ENCODE results near the gene ZNF526.
A peak's percentile ranks its signal among the peaks of the same experiment; 100 is the strongest.

Gene ZNF526

DNA sequence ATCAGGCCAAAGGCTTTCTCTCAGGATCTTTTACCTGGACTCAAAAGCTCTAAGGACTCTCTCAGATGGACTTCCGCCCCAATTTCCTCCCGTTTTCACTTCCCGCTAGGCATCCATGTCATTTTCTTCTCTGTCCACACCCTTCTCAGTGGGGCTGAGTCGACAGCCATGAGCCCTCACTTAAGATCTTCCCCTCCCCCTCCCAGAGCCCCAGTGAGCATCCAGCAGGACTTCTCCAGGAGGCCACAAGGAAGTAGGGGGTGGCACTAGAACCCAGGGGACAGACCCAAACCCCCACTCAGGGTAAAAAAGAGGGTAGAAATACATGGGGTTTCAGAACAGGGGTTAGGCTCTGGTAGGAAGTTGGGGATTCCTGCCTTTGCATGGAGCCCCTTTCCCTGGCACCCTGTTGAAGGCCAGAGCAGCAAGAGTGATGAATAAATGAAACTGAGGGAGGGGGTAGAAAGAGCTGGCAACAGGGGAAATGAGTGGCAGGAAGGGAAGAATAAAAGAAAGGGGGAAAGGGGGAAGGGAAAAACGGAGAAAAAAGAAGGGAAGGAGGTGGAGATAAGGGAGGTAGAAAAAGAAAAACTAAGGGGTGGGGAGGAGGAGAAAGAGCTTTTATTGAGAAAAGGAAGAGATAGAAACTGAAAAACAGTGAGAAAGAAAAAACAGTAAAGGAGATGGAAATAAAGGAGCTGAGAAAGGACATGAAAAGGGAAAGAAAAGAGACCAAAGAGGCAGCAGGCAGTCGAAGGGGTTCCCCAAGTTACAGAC, 45.0 kb upstream of the ZNF526 start:
- no peak for ATAC-seq
- no peak for TF ChIP-seq GLIS3 (CRISPR knock-in tag; IDR thresholded peaks at IDR 0.05)
- no peak for TF ChIP-seq ARNTL (CRISPR knock-in tag; IDR thresholded peaks at IDR 0.05; ENCODE audit: borderline replicate concordance, low read depth)
- no peak for TF ChIP-seq ESRRG (CRISPR knock-in tag; IDR thresholded peaks at IDR 0.05)
- no peak for TF ChIP-seq POU6F1 (CRISPR knock-in tag; IDR thresholded peaks at IDR 0.05; ENCODE audit: borderline replicate concordance, low read depth)
- TF ChIP-seq TOX (CRISPR knock-in tag; IDR thresholded peaks at IDR 0.05; ENCODE audit: borderline replicate concordance), result no peak

- TF ChIP-seq ZFP30 (CRISPR knock-in tag; IDR thresholded peaks at IDR 0.05), result no peak
- TF ChIP-seq RARB (CRISPR knock-in tag; IDR thresholded peaks at IDR 0.05), result no peak
- no peak for TF ChIP-seq ZFP3 (CRISPR knock-in tag; IDR thresholded peaks at IDR 0.05)
- TF ChIP-seq TOX (CRISPR knock-in tag; IDR thresholded peaks at IDR 0.05; ENCODE audit: borderline replicate concordance), result no peak
- TF ChIP-seq TCF4 (CRISPR knock-in tag; IDR thresholded peaks at IDR 0.05; ENCODE audit: borderline replicate concordance), result no peak
- no peak for TF ChIP-seq GLIS3 (CRISPR knock-in tag; IDR thresholded peaks at IDR 0.05)
- no peak for TF ChIP-seq ISL1 (CRISPR knock-in tag; IDR thresholded peaks at IDR 0.05)
- TF ChIP-seq CSDC2 (CRISPR knock-in tag; IDR thresholded peaks at IDR 0.05), result no peak
- no peak for TF ChIP-seq BACH2 (CRISPR knock-in tag; IDR thresholded peaks at IDR 0.05; ENCODE audit: borderline replicate concordance)
- no peak for TF ChIP-seq CSRNP3 (CRISPR knock-in tag; IDR thresholded peaks at IDR 0.05)
- TF ChIP-seq PPARA (CRISPR knock-in tag; IDR thresholded peaks at IDR 0.05; ENCODE audit: borderline replicate concordance), result no peak
- TF ChIP-seq, protein P1, sequence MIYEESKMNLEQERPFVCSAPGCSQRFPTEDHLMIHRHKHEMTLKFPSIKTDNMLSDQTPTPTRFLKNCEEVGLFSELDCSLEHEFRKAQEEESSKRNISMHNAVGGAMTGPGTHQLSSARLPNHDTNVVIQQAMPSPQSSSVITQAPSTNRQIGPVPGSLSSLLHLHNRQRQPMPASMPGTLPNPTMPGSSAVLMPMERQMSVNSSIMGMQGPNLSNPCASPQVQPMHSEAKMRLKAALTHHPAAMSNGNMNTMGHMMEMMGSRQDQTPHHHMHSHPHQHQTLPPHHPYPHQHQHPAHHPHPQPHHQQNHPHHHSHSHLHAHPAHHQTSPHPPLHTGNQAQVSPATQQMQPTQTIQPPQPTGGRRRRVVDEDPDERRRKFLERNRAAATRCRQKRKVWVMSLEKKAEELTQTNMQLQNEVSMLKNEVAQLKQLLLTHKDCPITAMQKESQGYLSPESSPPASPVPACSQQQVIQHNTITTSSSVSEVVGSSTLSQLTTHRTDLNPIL (CRISPR knock-in tag; IDR thresholded peaks at IDR 0.05; ENCODE audit: low read depth), result no peak
- TF ChIP-seq ZNF565 (CRISPR knock-in tag; conservative IDR thresholded peaks at IDR 0.05; ENCODE audit: low read depth), result no peak
- no peak for TF ChIP-seq ZNF8 (CRISPR knock-in tag; IDR thresholded peaks at IDR 0.05)
- no peak for TF ChIP-seq ESRRG (CRISPR knock-in tag; IDR thresholded peaks at IDR 0.05)
- peak; percentile 66 for ATAC-seq
These were observed 44.0 kb upstream of the ZNF526 start for GRCh38 chr19:42175952-42176648.

GRCh38 chr19:42176649-42176989, 43.5 kb upstream of the ZNF526 start:
- ATAC-seq, result peak; percentile 71
- TF ChIP-seq PPARA (CRISPR knock-in tag; IDR thresholded peaks at IDR 0.05; ENCODE audit: borderline replicate concordance), result no peak
- no peak for TF ChIP-seq ZNF8 (CRISPR knock-in tag; IDR thresholded peaks at IDR 0.05)
- TF ChIP-seq ARNTL (CRISPR knock-in tag; IDR thresholded peaks at IDR 0.05; ENCODE audit: borderline replicate concordance, low read depth), result no peak
- no peak for TF ChIP-seq ZFP30 (CRISPR knock-in tag; IDR thresholded peaks at IDR 0.05)
- TF ChIP-seq ISL1 (CRISPR knock-in tag; IDR thresholded peaks at IDR 0.05), result no peak
- TF ChIP-seq TOX (CRISPR knock-in tag; IDR thresholded peaks at IDR 0.05; ENCODE audit: borderline replicate concordance), result no peak
- TF ChIP-seq GLIS3 (CRISPR knock-in tag; IDR thresholded peaks at IDR 0.05), result no peak
- no peak for TF ChIP-seq BACH2 (CRISPR knock-in tag; IDR thresholded peaks at IDR 0.05; ENCODE audit: borderline replicate concordance)
- TF ChIP-seq, protein P1 (CRISPR knock-in tag; IDR thresholded peaks at IDR 0.05; ENCODE audit: low read depth), result no peak

- peak; percentile 97 for ATAC-seq
- TF ChIP-seq PPARA (CRISPR knock-in tag; IDR thresholded peaks at IDR 0.05; ENCODE audit: borderline replicate concordance), result no peak
- TF ChIP-seq CSDC2 (CRISPR knock-in tag; IDR thresholded peaks at IDR 0.05), result no peak
- TF ChIP-seq ZNF565 (CRISPR knock-in tag; conservative IDR thresholded peaks at IDR 0.05; ENCODE audit: low read depth), result no peak
- TF ChIP-seq ZC3H10 (CRISPR knock-in tag; IDR thresholded peaks at IDR 0.05), result no peak
- TF ChIP-seq ZFP3 (CRISPR knock-in tag; IDR thresholded peaks at IDR 0.05), result no peak
- TF ChIP-seq POU6F1 (CRISPR knock-in tag; IDR thresholded peaks at IDR 0.05; ENCODE audit: borderline replicate concordance, low read depth), result no peak
- TF ChIP-seq SNAI2 (CRISPR knock-in tag; IDR thresholded peaks at IDR 0.05), result no peak
- TF ChIP-seq TCF4 (CRISPR knock-in tag; IDR thresholded peaks at IDR 0.05; ENCODE audit: borderline replicate concordance), result no peak
- TF ChIP-seq ZFP30 (CRISPR knock-in tag; IDR thresholded peaks at IDR 0.05), result no peak
- no peak for TF ChIP-seq GLIS3 (CRISPR knock-in tag; IDR thresholded peaks at IDR 0.05)
- TF ChIP-seq BACH2 (CRISPR knock-in tag; IDR thresholded peaks at IDR 0.05; ENCODE audit: borderline replicate concordance), result no peak
- no peak for TF ChIP-seq RARB (CRISPR knock-in tag; IDR thresholded peaks at IDR 0.05)
- no peak for TF ChIP-seq OSR1 (CRISPR knock-in tag; IDR thresholded peaks at IDR 0.05)
- TF ChIP-seq ZNF8 (CRISPR knock-in tag; IDR thresholded peaks at IDR 0.05), result no peak
- TF ChIP-seq TSHZ2 (CRISPR knock-in tag; IDR thresholded peaks at IDR 0.05), result no peak
- no peak for TF ChIP-seq ESRRG (CRISPR knock-in tag; IDR thresholded peaks at IDR 0.05)
These were observed 43.0 kb upstream of the ZNF526 start for GRCh38 chr19:42176990-42177685.

All from SK-N-SH treated with all-trans-retinoic acid at 6 μM for 48 hours (cell line).